ENCODE measurements around the gene ASTN2.
"Not testable (repeated sequence)": the region's sequence is repeated elsewhere in the genome, so short reads cannot be mapped to it uniquely, and the experiment has no call there.

ASTN2 gene

GRCh38 chr9:117091529-117091928 is 323.3 kb downstream of the ASTN2 start:
- FAIRE-seq (no peak), DNase-seq (ENCODE audit: insufficient read length, low spot score) (no peak)

GRCh38 chr9:117088786-117089185 is 326.1 kb downstream of the ASTN2 start:
- DNase-seq (ENCODE audit: insufficient read length, low spot score) (no peak), FAIRE-seq (no peak)

GRCh38 chr9:117088140-117088539 is 326.7 kb downstream of the ASTN2 start:
- no peak for FAIRE-seq
- no peak for DNase-seq (ENCODE audit: insufficient read length, low spot score)

- FAIRE-seq (no peak), DNase-seq (ENCODE audit: insufficient read length, low spot score) (no peak)
Measured at GRCh38 chr9:117084221-117084620, 330.6 kb downstream of the ASTN2 start.

- FAIRE-seq, result no peak
- no peak for DNase-seq (ENCODE audit: insufficient read length, low spot score)
Measured at GRCh38 chr9:117083559-117083958, 331.3 kb downstream of the ASTN2 start.

GRCh38 chr9:117081641-117082317 is 333.1 kb downstream of the ASTN2 start:
- DNase-seq (ENCODE audit: insufficient read length, low spot score) (no peak), FAIRE-seq (no peak)

GRCh38 chr9:117080765-117081390 is 334.0 kb downstream of the ASTN2 start:
- no peak for FAIRE-seq
- no peak for DNase-seq (ENCODE audit: insufficient read length, low spot score)

- no peak for FAIRE-seq
- no peak for DNase-seq (ENCODE audit: insufficient read length, low spot score)
Measured at GRCh38 chr9:117076571-117077290, 338.1 kb downstream of the ASTN2 start.

- no peak for DNase-seq (ENCODE audit: insufficient read length, low spot score)
- no peak for FAIRE-seq
Measured at GRCh38 chr9:117075636-117076035, 339.2 kb downstream of the ASTN2 start.

GRCh38 chr9:117074784-117075520 is 339.9 kb downstream of the ASTN2 start:
- FAIRE-seq (no peak), DNase-seq (ENCODE audit: insufficient read length, low spot score) (no peak)

- FAIRE-seq (no peak), DNase-seq (ENCODE audit: insufficient read length, low spot score) (no peak)
Measured at GRCh38 chr9:117074342-117074662, 340.6 kb downstream of the ASTN2 start.

- DNase-seq (ENCODE audit: insufficient read length, low spot score) (peak; percentile 3), FAIRE-seq (no peak)
Measured at GRCh38 chr9:117073539-117074341, 341.1 kb downstream of the ASTN2 start.

GRCh38 chr9:117073071-117073470 is 341.8 kb downstream of the ASTN2 start:
- FAIRE-seq, result no peak
- no peak for DNase-seq (ENCODE audit: insufficient read length, low spot score)

GRCh38 chr9:117072216-117072615 is 342.6 kb downstream of the ASTN2 start:
- DNase-seq (ENCODE audit: insufficient read length, low spot score) (no peak), FAIRE-seq (no peak)

GRCh38 chr9:117071673-117072207 is 343.1 kb downstream of the ASTN2 start:
- not testable (repeated sequence) for FAIRE-seq; DNase-seq (ENCODE audit: insufficient read length, low spot score)

GRCh38 chr9:117063721-117064471 is 351.0 kb downstream of the ASTN2 start:
- DNase-seq (ENCODE audit: insufficient read length, low spot score) (no peak), FAIRE-seq (no peak)

- FAIRE-seq, result no peak
- DNase-seq (ENCODE audit: insufficient read length, low spot score), result no peak
Measured at GRCh38 chr9:117060963-117061362, 353.9 kb downstream of the ASTN2 start.

- FAIRE-seq (no peak), DNase-seq (ENCODE audit: insufficient read length, low spot score) (no peak)
Measured at GRCh38 chr9:117050007-117050406, 364.9 kb downstream of the ASTN2 start.

GRCh38 chr9:117046666-117047327 is 368.1 kb downstream of the ASTN2 start:
- DNase-seq (ENCODE audit: insufficient read length, low spot score), result no peak
- no peak for FAIRE-seq

All from HTR-8/SVneo (cell line).